Measurements from ENCODE around the gene CCND1. TPM values are rescaled to one million over a fixed set of nuclear protein-coding genes. Genes with fewer than 3 reads are reported as not detected.

Gene CCND1
- total RNA-seq, 1 donor from 2014 or later = 55.6 TPM

DNA sequence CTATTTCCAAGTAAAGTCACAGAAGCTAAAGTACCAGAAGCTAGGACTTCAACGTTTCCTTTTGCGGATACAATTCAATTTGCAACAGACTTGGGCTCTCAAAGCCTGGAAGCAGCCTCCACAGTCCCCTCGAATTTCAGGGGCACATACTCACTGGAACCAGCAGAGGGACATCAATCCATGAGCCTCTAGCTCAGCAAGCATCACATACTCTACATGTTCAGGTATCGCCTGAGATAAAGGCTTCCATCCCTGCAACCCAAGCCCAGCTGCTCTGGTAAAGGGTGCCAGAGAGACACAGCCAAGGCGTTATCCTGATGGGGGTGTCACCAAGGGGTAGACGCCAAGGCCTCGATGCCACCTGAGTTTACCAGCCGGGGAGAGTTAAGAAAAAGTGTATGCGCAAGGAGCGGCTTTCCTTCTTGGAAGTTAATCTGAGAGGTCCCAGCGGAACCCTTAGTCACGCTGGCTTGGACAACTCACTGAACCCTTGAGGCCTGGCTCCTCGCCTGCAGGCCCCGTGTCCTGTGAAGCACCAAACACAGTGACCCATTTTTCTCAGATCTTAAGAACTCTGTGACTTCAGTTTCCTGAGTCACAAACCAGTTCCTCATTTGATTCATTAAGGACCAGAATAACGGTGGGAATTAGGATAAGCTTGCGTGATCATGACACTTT lies 21.2 kb downstream of the CCND1 start:
- H3K27me3 Mint-ChIP-seq (ENCODE audit: unreplicated experiment) = peaks cover 6% of the 10 kb centered on the region
- H3K4me3 Mint-ChIP-seq (ENCODE audit: unreplicated experiment) = no peak overlapping the region
- no peak overlapping the region for H3K27ac Mint-ChIP-seq (ENCODE audit: unreplicated experiment)
- TF ChIP-seq CTCF (IDR thresholded peaks at IDR 0.05; ENCODE audit: unreplicated experiment) = peak; percentile 45
- H3K36me3 Mint-ChIP-seq (ENCODE audit: low read depth, unreplicated experiment) = peaks cover 13% of the 10 kb centered on the region
- H3K4me1 Mint-ChIP-seq (ENCODE audit: unreplicated experiment) = peaks cover 12% of the 10 kb centered on the region
- DNase-seq (ENCODE audit: low spot score) = no peak
- H3K9me3 Mint-ChIP-seq (ENCODE audit: unreplicated experiment) = no peaks in the 10 kb centered on the region

DNA sequence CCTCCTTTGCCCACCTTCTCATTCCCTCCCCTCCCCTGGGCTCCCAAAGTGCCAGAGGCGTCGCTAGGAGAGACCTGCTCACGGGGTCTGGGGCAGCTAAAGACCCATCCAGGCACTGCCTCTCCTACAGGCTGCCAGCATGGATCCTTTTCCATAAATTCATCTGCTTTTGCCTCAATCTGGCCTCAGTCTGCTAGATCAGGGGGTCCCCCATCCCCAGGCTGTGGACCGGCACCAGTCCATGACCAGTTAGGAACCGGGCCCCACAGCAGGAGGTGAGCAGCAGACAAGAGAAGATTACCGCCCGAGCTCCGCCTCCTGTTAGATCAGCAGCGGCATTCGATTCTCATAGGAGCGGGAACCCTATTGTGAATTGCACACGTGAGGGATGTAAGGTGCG lies 21.9 kb downstream of the CCND1 start:
- no peak for TF ChIP-seq CTCF (IDR thresholded peaks at IDR 0.05; ENCODE audit: unreplicated experiment)
- Mint-ChIP-seq H3K27me3 (ENCODE audit: unreplicated experiment) (peaks cover 6% of the 10 kb centered on the region), H3K4me1 (ENCODE audit: unreplicated experiment) (peaks cover 6% of the 10 kb centered on the region), H3K9me3 (ENCODE audit: unreplicated experiment) (no peaks in the 10 kb centered on the region), H3K27ac (ENCODE audit: unreplicated experiment) (no peak overlapping the region), H3K36me3 (ENCODE audit: low read depth, unreplicated experiment) (peaks cover 18% of the 10 kb centered on the region), H3K4me3 (ENCODE audit: unreplicated experiment) (no peak overlapping the region)
- no peak for DNase-seq (ENCODE audit: low spot score)

DNA sequence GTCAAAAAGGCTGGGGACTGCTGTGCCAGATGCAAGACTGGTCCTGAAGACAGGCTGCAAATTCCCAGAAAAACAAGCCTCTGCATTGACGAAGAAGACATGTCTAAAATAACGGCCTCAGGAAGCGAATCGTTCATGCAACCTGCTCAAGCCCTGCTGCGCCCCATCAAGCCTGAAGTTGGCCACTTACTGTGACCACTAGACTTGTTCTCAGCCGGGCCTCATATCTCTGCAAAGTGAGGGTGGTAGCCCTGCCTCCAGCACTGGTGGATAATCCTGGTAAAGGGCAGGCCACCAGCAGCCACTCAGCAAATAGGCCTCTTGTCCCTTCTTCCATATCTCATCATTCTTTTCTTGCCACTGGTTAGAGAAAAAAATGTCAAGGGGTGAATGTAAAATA lies 22.4 kb downstream of the CCND1 start:
- Mint-ChIP-seq H3K27ac (ENCODE audit: unreplicated experiment) (no peak overlapping the region), H3K36me3 (ENCODE audit: low read depth, unreplicated experiment) (peaks cover 21% of the 10 kb centered on the region), H3K4me3 (ENCODE audit: unreplicated experiment) (no peak overlapping the region), H3K27me3 (ENCODE audit: unreplicated experiment) (peaks cover 6% of the 10 kb centered on the region), H3K9me3 (ENCODE audit: unreplicated experiment) (no peaks in the 10 kb centered on the region), H3K4me1 (ENCODE audit: unreplicated experiment) (peaks cover 6% of the 10 kb centered on the region)
- no peak for DNase-seq (ENCODE audit: low spot score)
- no peak for TF ChIP-seq CTCF (IDR thresholded peaks at IDR 0.05; ENCODE audit: unreplicated experiment)

DNA sequence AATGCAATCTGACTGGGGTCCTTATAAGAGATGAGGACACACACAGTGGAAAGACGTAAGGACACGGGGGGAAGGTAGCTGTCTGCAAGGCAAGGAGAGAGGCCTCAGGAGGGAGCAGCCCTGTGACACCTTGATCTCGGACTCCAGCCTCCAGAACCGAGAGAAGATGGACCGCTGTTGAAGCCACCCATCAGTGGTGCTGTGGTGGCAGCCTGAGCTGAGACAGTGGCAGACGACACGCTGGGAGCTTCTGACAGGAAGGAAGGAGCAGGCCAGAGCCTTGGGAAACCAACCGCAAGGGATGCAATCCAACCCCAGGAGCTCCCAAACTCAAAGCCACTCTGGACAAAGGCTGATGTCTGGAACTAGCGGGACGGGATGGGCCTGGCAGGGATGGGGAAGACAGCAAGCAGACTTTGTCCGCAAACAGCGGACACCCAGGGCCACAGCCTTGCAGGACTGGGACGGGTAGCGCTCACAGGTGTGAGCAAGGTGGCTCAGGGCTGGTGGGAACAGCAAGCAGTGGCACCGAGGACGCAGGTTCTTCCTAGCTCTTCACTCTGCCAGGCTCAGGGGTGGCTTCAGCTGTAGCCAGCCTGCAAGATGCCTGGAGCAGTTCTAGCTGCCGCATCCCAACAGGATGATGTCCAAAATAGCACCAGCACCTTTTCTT lies 23.3 kb downstream of the CCND1 start:
- peaks cover 25% of the 10 kb centered on the region for H3K36me3 Mint-ChIP-seq (ENCODE audit: low read depth, unreplicated experiment)
- no peak overlapping the region for H3K4me3 Mint-ChIP-seq (ENCODE audit: unreplicated experiment)
- no peak overlapping the region for H3K27ac Mint-ChIP-seq (ENCODE audit: unreplicated experiment)
- no peak for TF ChIP-seq CTCF (IDR thresholded peaks at IDR 0.05; ENCODE audit: unreplicated experiment)
- DNase-seq (ENCODE audit: low spot score) = no peak
- H3K9me3 Mint-ChIP-seq (ENCODE audit: unreplicated experiment) = no peaks in the 10 kb centered on the region
- H3K4me1 Mint-ChIP-seq (ENCODE audit: unreplicated experiment) = peaks cover 6% of the 10 kb centered on the region
- peaks cover 3% of the 10 kb centered on the region for H3K27me3 Mint-ChIP-seq (ENCODE audit: unreplicated experiment)

DNA sequence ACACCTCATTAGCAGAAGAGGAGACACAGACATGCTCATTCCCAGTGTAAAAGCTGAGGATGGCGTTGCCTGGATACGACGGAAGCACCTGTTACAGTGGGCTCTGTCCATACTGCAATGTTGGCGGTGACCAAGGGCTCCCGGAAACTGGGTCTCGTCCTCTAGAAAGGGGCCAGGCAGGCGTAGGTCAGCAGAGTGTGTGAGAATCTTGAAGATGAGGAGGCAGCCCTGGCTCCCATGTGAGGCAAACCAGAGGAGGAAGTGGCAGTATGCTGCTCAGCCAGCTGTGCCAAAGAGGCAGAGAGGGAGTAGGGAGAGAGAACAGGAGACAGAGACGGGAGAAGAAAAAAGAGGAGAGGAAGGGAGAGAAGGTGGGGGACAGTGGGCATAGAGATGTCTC lies 23.9 kb downstream of the CCND1 start:
- Mint-ChIP-seq H3K4me1 (ENCODE audit: unreplicated experiment) (no peaks in the 10 kb centered on the region), H3K4me3 (ENCODE audit: unreplicated experiment) (no peak overlapping the region), H3K27ac (ENCODE audit: unreplicated experiment) (peak overlapping the region; percentile 5), H3K9me3 (ENCODE audit: unreplicated experiment) (no peaks in the 10 kb centered on the region), H3K27me3 (ENCODE audit: unreplicated experiment) (peaks cover 2% of the 10 kb centered on the region), H3K36me3 (ENCODE audit: low read depth, unreplicated experiment) (peaks cover 25% of the 10 kb centered on the region)
- DNase-seq (ENCODE audit: low spot score) = no peak
- no peak for TF ChIP-seq CTCF (IDR thresholded peaks at IDR 0.05; ENCODE audit: unreplicated experiment)

Measured in endothelial cell (in vitro differentiated cells).